Spleen (tissue), 11 donors: ENCODE data around the gene TAC3. TPM values are rescaled to one million over a fixed set of nuclear protein-coding genes. Genes with fewer than 3 reads are reported as not detected.
"Not testable (repeated sequence)": the region's sequence is repeated elsewhere in the genome, so short reads cannot be mapped to it uniquely, and the experiment has no call there.

ENCODE experiments used
- DNase-seq: peaks from one replicate; pipeline ENCODE4 v3.0.0-alpha.2; 2020
- H3K27ac ChIP-seq, 8 donors: fragments of 200-600 bp; sonication (generic) in 7 of 8; 1 replicate in 4 of 8; 2 replicates in 4 of 8; pipeline versions ENCODE4 v1.5.0 to v1.8.0; 2016 to 2021; ENCODE audit warnings: inconsistent platforms in 4 of 8, mild to moderate bottlenecking in 4 of 8, moderate library complexity in 1 of 8
- H3K27me3 ChIP-seq, 7 donors: fragments of 200-600 bp; sonication (generic) in 6 of 7; replicated peaks in 1 of 7; 1 replicate in 4 of 7; 2 replicates in 3 of 7; pipeline versions ENCODE4 v1.5.0 to v1.8.0; 2016 to 2021; ENCODE audit warnings: inconsistent platforms in 3 of 7, mild to moderate bottlenecking in 1 of 7
- H3K36me3 ChIP-seq, 6 donors: fragments of 200-600 bp; sonication (generic) in 5 of 6; 1 replicate in 4 of 6; 2 replicates in 2 of 6; pipeline versions ENCODE4 v1.5.0 to v1.8.0; 2016 to 2021; ENCODE audit warnings: inconsistent platforms in 2 of 6
- H3K4me1 ChIP-seq, 6 donors: fragments of 200-600 bp; sonication (generic) in 5 of 6; 1 replicate in 3 of 6; 2 replicates in 3 of 6; pipeline versions ENCODE4 v1.5.0 to v1.8.0; 2016 to 2021; ENCODE audit warnings: inconsistent platforms in 3 of 6
- H3K4me3 ChIP-seq, 8 donors: fragments of 200-600 bp; sonication (generic) in 7 of 8; 1 replicate in 4 of 8; 2 replicates in 4 of 8; pipeline versions ENCODE4 v1.5.0 to v1.8.0; 2016 to 2021; ENCODE audit warnings: inconsistent platforms in 4 of 8, mild to moderate bottlenecking in 4 of 8, moderate library complexity in 2 of 8
- H3K9me3 ChIP-seq, 8 donors: fragments of 200-600 bp; sonication (generic) in 7 of 8; 1 replicate in 4 of 8; 2 replicates in 4 of 8; pipeline versions ENCODE4 v1.5.0 to v1.8.0; 2016 to 2021; ENCODE audit warnings: inconsistent platforms in 4 of 8
- WGBS, 5 donors: extraction: QIAGEN DNeasy Blood & Tissue Kit in 3 of 5; methylation state at CpG; one replicate each; pipeline versions ENCODE4 v1.1.5 to v1.1.7; 2013 to 2018; 5-methylcytosine and 5-hydroxymethylcytosine counted together
- intact Hi-C: fragments of 100-400 bp; cut with DNase I; formaldehyde crosslinking; loops from one replicate; pipeline ENCODE4 v1.15.0; 2023; ENCODE audit warnings: low total_unique reads
- polyA plus RNA-seq, 3 donors: library from polyadenylated mRNA; stranded (reverse); fragments of 200-250 nt; gene quantifications; one replicate each; pipeline ENCODE4 v1.2.1, GENCODE V29; 2013
- total RNA-seq, 7 donors: library from RNA; depleted of rRNA in 3 of 7; stranded (reverse); fragments of >200 nt in 3 of 7; fragmentation: NEBNext Ultra II Directional in 4 of 7; extraction: Animal tissue kit (Norgen Biotek cat#: 25700) in 4 of 7; gene quantifications; one replicate each; pipeline versions ENCODE4 v1.1.0 to v1.2.1, GENCODE V29; 2016 to 2021
- donor health status: healthy with polysubstance abuse.
- donor health status: DM: no; HTN: no; CAD: no; lungs with moderate emphysema.
- donor health status: DM: no; HTN: no; CAD: no.
- donor health status: Bipolar disorder and iron deficiency.
- donor health status: healthy.
- donor health status: DM: no; HTN: no; CAD: no.
- donor health status: DM: yes; HTN: yes; CAD: no.

Gene TAC3
- total and polyA plus RNA-seq, 10 donors: 0.11 to 0.20 TPM; not detected in 8

GRCh38 chr12:56968910-56969309, 47.4 kb downstream of the TAC3 start:
- intact Hi-C loops, H3K4me3 ChIP-seq, H3K27me3 ChIP-seq, H3K27ac ChIP-seq, H3K36me3 ChIP-seq, H3K4me1 ChIP-seq, DNase-seq: not testable (repeated sequence)
- 64 to 75% (median 65%) methylated on average over 6 of the region's 6 CpGs for WGBS, 5 donors
- H3K9me3 ChIP-seq: peaks cover 0 to 10% (median 6%) of the 10 kb centered on the region in 8 donors

GRCh38 chr12:56965997-56966642, 50.2 kb downstream of the TAC3 start:
- H3K27ac ChIP-seq, DNase-seq, H3K4me1 ChIP-seq, H3K27me3 ChIP-seq, H3K4me3 ChIP-seq, intact Hi-C loops, H3K36me3 ChIP-seq: not testable (repeated sequence)
- WGBS, 5 donors: 92 to 96% (median 94%) methylated on average over 15 of the region's 15 CpGs
- peaks cover 0 to 10% (median 6%) of the 10 kb centered on the region in 8 donors for H3K9me3 ChIP-seq

GRCh38 chr12:56965124-56965523, 51.2 kb downstream of the TAC3 start:
- H3K27ac ChIP-seq, H3K27me3 ChIP-seq, intact Hi-C loops, H3K4me3 ChIP-seq, H3K36me3 ChIP-seq, DNase-seq, H3K4me1 ChIP-seq: not testable (repeated sequence)
- peaks cover 0 to 10% (median 6%) of the 10 kb centered on the region in 8 donors for H3K9me3 ChIP-seq
- 92 to 100% (median 96%) methylated on average over 1 to 4 of the region's 4 CpGs for WGBS, 5 donors

GRCh38 chr12:56963557-56963956, 52.8 kb downstream of the TAC3 start:
- WGBS, 5 donors: 90 to 100% (median 93%) methylated on average over 1 to 15 of the region's 27 CpGs
- H3K36me3 ChIP-seq, H3K27me3 ChIP-seq, H3K27ac ChIP-seq, H3K4me3 ChIP-seq, H3K4me1 ChIP-seq, DNase-seq, intact Hi-C loops: not testable (repeated sequence)
- H3K9me3 ChIP-seq: peaks cover 0 to 18% (median 9%) of the 10 kb centered on the region in 8 donors

GRCh38 chr12:56962247-56962646, 54.1 kb downstream of the TAC3 start:
- H3K27me3 ChIP-seq, intact Hi-C loops, H3K4me3 ChIP-seq, H3K36me3 ChIP-seq, H3K4me1 ChIP-seq, DNase-seq: not testable (repeated sequence)
- WGBS, 5 donors: 48 to 53% (median 52%) methylated on average over 4 of the region's 4 CpGs
- Histone ChIP-seq H3K9me3 (peaks cover 0 to 28% (median 18%) of the 10 kb centered on the region in 8 donors), H3K27ac (peak overlapping the region in 2 of 8 donors; percentile 32 to 33)

Other genes with a start within 250 kb of the TAC3 start
- gene SDR9C7, start 82.1 kb downstream of the TAC3 start, total RNA-seq: under 1 TPM in 1 of 7 donors, not detected in 6; 0.51 TPM
- gene SDR9C7, start 82.1 kb downstream of the TAC3 start, polyA plus RNA-seq: under 1 TPM in 2 of 3 donors, not detected in 1; 0.03 to 0.04 TPM
- 1 to 10 TPM in 6 of 7 donors, under 1 TPM in 1; 0.94 to 3.9 (median 2.6) TPM for gene RDH16, start 58.9 kb downstream of the TAC3 start, total RNA-seq
- gene RDH16, start 58.9 kb downstream of the TAC3 start, polyA plus RNA-seq: 1 to 10 TPM in 2 of 3 donors, under 1 TPM in 1; 0.86 to 3.0 (median 2.3) TPM
- 10 to 100 TPM in 6 of 7 donors, 1 to 10 TPM in 1; 8.7 to 15.7 (median 11.9) TPM for gene ZBTB39, start 10.0 kb downstream of the TAC3 start, total RNA-seq
- 1 to 10 TPM; 1.7 to 3.3 (median 2.0) TPM for gene ZBTB39, start 10.0 kb downstream of the TAC3 start, polyA plus RNA-seq
- gene MYO1A, start 33.6 kb upstream of the TAC3 start, total RNA-seq: 1 to 10 TPM in 1 of 7 donors, under 1 TPM in 5, not detected in 1; 0.14 to 1.4 (median 0.48) TPM
- gene MYO1A, start 33.6 kb upstream of the TAC3 start, polyA plus RNA-seq: under 1 TPM; 0.12 to 0.22 (median 0.20) TPM
- 10 to 100 TPM; 13.3 to 17.1 (median 15.3) TPM for gene NEMP1, start 62.3 kb upstream of the TAC3 start, total RNA-seq
- gene NEMP1, start 62.3 kb upstream of the TAC3 start, polyA plus RNA-seq: 1 to 10 TPM; 4.5 to 5.1 (median 4.7) TPM
- gene NAB2, start 72.6 kb upstream of the TAC3 start, total RNA-seq: 10 to 100 TPM; 14.8 to 25.0 (median 18.2) TPM
- 10 to 100 TPM in 2 of 3 donors, 1 to 10 TPM in 1; 9.0 to 19.1 (median 13.2) TPM for gene NAB2, start 72.6 kb upstream of the TAC3 start, polyA plus RNA-seq
- gene STAT6, start 94.8 kb upstream of the TAC3 start, total RNA-seq: 100 to 1,000 TPM; 196 to 336 (median 280) TPM
- 100 to 1,000 TPM; 140 to 312 (median 241) TPM for gene STAT6, start 94.8 kb upstream of the TAC3 start, polyA plus RNA-seq
- 100 to 1,000 TPM; 103 to 216 (median 181) TPM for gene LRP1, start 112.0 kb upstream of the TAC3 start, total RNA-seq
- gene LRP1, start 112.0 kb upstream of the TAC3 start, polyA plus RNA-seq: 10 to 100 TPM in 2 of 3 donors, 1 to 10 TPM in 1; 8.9 to 24.0 (median 13.0) TPM
- not detected for gene LRP1-AS, start 131.1 kb upstream of the TAC3 start, total RNA-seq
- gene LRP1-AS, start 131.1 kb upstream of the TAC3 start, polyA plus RNA-seq: not detected
- gene NXPH4, start 200.3 kb upstream of the TAC3 start, total RNA-seq: under 1 TPM in 3 of 7 donors, not detected in 4; 0.28 to 0.60 (median 0.54) TPM
- under 1 TPM; 0.11 to 0.19 (median 0.15) TPM for gene NXPH4, start 200.3 kb upstream of the TAC3 start, polyA plus RNA-seq
- 10 to 100 TPM; 52.2 to 86.6 (median 63.8) TPM for gene SHMT2, start 213.2 kb upstream of the TAC3 start, total RNA-seq
- gene SHMT2, start 213.2 kb upstream of the TAC3 start, polyA plus RNA-seq: 10 to 100 TPM; 47.3 to 72.7 (median 57.8) TPM
- gene STAC3, start 234.7 kb upstream of the TAC3 start, total RNA-seq: 1 to 10 TPM; 3.4 to 9.8 (median 5.6) TPM
- 10 to 100 TPM; 10.1 to 16.4 (median 10.4) TPM for gene STAC3, start 234.7 kb upstream of the TAC3 start, polyA plus RNA-seq